Activated gamma-delta T cell treated with Interleukin-2 at 50 U/mL for 16 hours (primary cell): ENCODE data around the gene PIK3R1.

ENCODE experiments used
- DNase-seq: peaks from one replicate; pipeline ENCODE4 v3.0.0-alpha.2; 2020

Gene PIK3R1

GRCh38 chr5:68332080-68332451 is 116.5 kb downstream of the PIK3R1 start:
- no peak for DNase-seq

- no peak for DNase-seq
Observed at GRCh38 chr5:68332556-68332955, 117.0 kb downstream of the PIK3R1 start.

DNA sequence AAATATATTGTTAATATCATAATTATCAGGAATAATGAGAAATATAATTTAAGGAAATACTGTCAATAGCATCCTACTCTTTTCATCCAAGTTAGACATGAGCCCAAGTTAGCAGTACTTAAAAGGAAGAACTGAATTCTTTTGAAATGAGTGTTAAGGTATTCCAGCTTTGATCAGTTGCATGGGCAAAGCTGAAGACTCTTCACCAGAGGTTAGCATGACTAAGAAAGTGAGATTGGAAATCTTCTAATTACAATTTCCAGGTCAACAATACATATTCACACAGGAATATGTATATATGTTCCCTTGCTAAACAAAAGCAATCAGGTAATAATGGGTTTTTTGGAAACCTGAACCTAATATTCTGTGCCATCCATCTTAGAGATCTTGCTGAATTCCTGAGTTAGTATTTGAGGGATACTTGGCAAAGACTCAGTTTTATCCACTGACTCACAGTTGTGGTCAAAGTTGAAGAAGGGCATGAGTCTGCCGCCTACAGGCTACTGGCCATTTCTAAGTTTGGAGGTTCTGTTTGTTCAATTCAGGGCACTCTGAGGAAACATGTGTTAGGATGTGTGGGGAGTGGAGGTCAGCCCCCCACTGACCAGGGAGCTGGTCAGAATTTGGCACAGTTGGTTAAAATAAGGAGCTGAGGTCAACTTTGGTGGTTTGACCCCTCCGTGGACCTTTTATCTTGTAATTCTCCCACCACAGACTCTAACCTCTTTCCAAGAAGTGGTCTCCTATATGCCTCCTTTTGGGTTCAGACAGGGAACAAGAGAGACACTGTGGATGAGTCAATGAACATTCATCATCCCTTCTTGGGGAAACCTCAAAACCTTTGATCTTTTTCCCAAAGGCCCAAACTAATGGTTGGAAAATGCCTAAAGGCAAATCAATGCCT is 118.3 kb downstream of the PIK3R1 start:
- no peak for DNase-seq

DNA sequence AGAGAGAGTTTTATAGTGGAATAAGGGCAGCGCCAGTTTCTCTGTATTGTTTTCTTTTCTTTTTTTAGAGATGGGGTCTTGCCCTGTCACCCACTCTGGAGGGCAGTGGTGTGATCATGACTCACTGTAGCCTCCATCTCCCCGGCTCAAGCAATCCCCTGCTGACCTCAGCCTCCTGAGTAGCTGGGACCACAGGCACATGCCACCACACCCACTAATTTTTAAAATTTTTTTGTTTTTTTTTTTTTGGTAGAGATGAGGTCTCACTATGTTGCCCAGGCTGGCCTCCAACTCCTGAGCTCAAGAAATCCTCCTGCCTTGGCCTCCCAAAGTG is 119.0 kb downstream of the PIK3R1 start:
- no peak for DNase-seq

GRCh38 chr5:68335075-68335474 is 119.5 kb downstream of the PIK3R1 start:
- no peak for DNase-seq

- no peak for DNase-seq
Observed at GRCh38 chr5:68336200-68336599, 120.6 kb downstream of the PIK3R1 start.

- no peak for DNase-seq
Observed at GRCh38 chr5:68337235-68337634, 121.7 kb downstream of the PIK3R1 start.

GRCh38 chr5:68339921-68340321 is 124.4 kb downstream of the PIK3R1 start:
- no peak for DNase-seq

DNA sequence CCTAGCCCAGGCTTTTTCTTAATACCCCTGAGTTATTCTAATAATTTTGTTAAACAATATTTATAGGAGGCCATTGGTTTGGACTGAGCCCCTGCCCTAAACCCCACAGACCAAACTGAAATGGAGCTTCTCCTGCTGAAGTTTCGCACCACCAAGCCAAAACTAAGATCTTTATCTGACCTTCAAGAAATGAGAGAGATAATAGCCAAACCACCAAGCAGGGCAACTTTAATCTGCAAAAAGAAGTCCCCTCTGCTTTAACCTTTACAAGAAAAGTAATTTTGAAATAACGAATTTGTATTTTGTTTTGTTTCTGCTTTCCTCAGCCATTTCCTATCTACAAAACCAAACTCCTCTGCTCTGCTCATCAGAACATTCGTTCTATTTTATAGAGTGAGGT is 125.5 kb downstream of the PIK3R1 start:
- DNase-seq, result no peak

DNA sequence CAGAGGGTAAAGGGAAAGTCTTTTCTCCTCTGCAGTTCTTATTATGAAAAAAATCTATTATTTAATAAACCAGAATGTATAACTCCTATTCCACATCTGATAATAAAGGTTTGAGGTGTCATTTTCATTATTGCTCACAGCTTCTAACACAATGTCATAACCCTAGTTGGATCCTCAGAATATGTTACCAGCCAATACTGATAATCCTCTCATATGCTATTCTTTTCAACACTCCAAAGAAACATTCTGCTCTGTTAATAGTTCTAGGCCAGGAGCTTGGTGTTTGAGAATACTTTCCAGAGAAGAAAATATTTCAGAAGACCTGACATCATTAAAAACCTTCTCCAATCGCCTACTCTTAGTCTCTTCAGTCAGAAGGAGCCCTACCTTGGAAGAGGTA is 127.1 kb downstream of the PIK3R1 start:
- no peak for DNase-seq

DNA sequence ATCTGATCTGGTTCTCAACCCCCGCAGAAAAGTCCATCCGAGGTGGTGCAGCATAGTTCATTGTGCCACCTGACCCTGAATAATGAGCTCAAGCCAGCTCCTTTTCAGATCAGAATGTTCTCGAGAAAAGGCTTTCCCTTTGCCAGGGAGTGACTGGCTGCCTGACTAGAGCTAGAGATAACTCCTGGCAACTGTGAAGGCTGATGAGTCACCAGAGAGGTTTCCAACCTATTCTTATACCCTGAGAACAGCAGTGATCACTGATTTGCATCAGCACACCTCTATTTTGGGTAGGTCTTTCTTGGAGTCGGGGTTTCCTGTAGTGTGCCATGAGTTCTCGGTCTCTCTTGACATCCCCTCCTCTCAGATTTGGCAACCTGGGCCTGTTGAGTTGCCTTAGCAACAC is 127.9 kb downstream of the PIK3R1 start:
- DNase-seq, result no peak

DNA sequence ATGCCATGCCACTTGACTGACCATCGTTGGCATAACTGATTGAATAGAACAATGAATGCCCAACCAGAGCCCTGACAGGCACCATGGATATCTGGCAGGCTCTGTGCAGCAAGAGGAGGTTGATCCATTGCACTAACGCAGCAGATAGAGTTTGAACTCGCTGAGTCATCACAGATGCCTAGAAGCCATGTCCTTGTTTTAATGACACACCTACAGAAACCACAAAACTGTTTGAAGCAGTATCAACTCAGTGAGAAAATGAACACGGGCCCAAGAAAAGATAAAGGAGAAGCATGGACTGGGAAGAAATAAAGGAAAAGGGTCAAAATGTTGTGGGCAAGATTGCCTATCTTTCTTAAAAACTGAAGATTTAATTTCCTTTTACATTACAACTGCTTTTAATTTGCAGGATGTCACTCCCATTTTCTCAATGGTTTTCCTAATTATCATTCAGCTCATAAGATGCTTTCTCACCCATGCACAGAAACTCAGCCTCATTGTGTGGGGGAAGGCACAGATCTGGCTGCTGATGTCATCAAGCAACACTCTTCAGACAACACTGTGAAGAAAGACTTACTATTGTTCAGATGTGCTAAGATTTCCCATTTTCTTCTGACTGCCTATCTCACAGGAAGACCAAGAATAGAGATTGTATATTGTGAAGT is 129.0 kb downstream of the PIK3R1 start:
- no peak for DNase-seq

DNA sequence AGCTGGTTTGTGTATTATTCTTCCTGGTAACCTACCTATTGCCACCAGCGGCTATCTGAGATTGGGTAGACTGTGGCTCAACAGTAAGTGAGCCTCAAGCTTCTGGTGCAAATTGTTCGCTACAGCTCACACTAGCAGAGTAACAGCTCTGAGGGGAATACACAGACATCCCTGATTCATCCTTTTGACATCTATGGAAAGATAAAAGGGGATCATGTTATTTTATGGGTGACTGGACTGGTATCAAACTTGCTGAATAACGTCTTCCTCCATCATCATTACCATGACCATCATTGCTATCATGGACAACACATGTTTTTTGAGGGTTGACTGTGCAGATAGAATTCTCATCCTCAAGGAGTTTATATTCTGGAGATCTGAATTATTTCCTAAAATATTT is 129.6 kb downstream of the PIK3R1 start:
- no peak for DNase-seq

- DNase-seq, result no peak
Observed at GRCh38 chr5:68345582-68345981, 130.0 kb downstream of the PIK3R1 start.

GRCh38 chr5:68347536-68347935 is 132.0 kb downstream of the PIK3R1 start:
- no peak for DNase-seq

GRCh38 chr5:68348447-68349222 is 133.1 kb downstream of the PIK3R1 start:
- DNase-seq, result no peak

DNA sequence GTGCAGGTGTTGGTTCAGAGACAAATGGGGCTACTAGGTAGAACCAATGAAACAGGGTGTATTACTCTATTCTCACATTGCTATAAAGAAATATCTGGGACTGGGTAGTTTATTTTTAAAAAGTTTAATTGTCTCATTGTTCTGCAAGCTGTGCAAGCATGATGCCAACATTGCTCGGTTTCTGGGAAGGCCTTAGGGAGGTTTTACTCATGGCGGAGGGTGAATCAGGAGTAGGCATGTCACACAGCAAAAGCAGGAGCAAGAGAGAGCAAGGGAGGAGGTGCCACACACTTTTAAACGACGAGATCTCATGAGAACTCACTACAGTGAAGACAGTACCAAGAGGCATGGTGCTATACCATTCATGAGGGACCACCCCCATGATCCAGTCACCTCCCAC is 134.6 kb downstream of the PIK3R1 start:
- DNase-seq, result no peak
